ENCODE data around the gene ADCY5. TPM values are rescaled to one million over a fixed set of nuclear protein-coding genes. Genes with fewer than 3 reads are reported as not detected.

ADCY5 gene
- total RNA-seq, 1 experiment from 2014 or later = 0.82 TPM

DNA sequence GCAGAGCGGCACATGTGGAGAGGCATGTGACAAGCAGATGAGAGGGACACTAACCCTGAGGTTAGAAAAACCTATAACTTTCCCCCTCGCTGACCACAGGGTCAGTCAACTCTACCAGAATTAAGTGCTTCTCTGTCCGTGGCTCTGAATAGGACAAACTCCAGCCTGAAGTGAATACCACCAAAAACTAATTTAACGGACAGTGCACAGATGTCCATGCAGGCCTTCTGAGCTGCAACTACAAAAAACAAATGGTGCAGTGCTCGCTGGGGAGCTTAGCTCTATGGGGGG lies 59.3 kb downstream of the ADCY5 start:
- H3K27ac ChIP-seq = no peak overlapping the region
- no peaks in the 10 kb centered on the region for H3K27me3 ChIP-seq (replicated peaks)
- DNase-seq (ENCODE audit: low read depth in 1 of 2, low spot score in 2 of 2) = no peak
- no peaks in the 10 kb centered on the region for H3K36me3 ChIP-seq
- H3K9me3 ChIP-seq (replicated peaks) = no peaks in the 10 kb centered on the region
- no peak overlapping the region for H3K4me3 ChIP-seq
- H3K4me1 ChIP-seq (replicated peaks) = peaks cover 43% of the 10 kb centered on the region

GRCh38 chr3:123388811-123389627 lies 59.9 kb downstream of the ADCY5 start:
- Histone ChIP-seq H3K4me3 (no peak overlapping the region), H3K36me3 (no peaks in the 10 kb centered on the region), H3K9me3 (replicated peaks) (no peaks in the 10 kb centered on the region), H3K4me1 (replicated peaks) (peaks cover 48% of the 10 kb centered on the region), H3K27ac (no peak overlapping the region), H3K27me3 (replicated peaks) (no peaks in the 10 kb centered on the region)
- DNase-seq (ENCODE audit: low read depth in 1 of 2, low spot score in 2 of 2) = no peak

- Histone ChIP-seq H3K27me3 (replicated peaks) (no peaks in the 10 kb centered on the region), H3K4me3 (no peak overlapping the region), H3K9me3 (replicated peaks) (no peaks in the 10 kb centered on the region), H3K4me1 (replicated peaks) (peaks cover 58% of the 10 kb centered on the region), H3K36me3 (no peaks in the 10 kb centered on the region), H3K27ac (no peak overlapping the region)
- DNase-seq (ENCODE audit: low read depth in 1 of 2, low spot score in 2 of 2) = no peak
Measured at GRCh38 chr3:123388042-123388441, 60.8 kb downstream of the ADCY5 start.

DNA sequence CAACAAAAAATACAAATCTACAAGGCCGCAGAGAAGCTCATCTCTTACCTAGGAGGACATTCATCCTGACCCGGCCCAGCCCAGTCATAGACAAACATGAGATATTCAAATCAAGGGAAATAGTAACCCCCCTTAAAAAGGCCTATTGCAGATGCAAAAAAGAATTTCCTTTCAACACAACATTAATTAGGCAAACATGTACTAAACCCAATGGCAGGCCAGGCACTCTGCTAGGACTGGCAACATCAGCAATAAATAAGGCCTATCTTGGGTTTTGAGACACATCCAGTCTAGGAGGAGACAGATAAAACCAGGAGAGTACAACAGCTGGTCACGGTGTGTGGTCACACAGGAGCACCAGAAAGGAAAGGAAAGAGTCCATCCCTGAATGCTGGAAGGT lies 61.4 kb downstream of the ADCY5 start:
- Histone ChIP-seq H3K9me3 (replicated peaks) (no peaks in the 10 kb centered on the region), H3K36me3 (no peaks in the 10 kb centered on the region), H3K27ac (no peak overlapping the region), H3K4me1 (replicated peaks) (peaks cover 63% of the 10 kb centered on the region), H3K4me3 (no peak overlapping the region), H3K27me3 (replicated peaks) (no peaks in the 10 kb centered on the region)
- DNase-seq (ENCODE audit: low read depth in 1 of 2, low spot score in 2 of 2) = no peak

- no peak for DNase-seq (ENCODE audit: low read depth in 1 of 2, low spot score in 2 of 2)
- H3K9me3 ChIP-seq (replicated peaks) = no peaks in the 10 kb centered on the region
- no peaks in the 10 kb centered on the region for H3K27me3 ChIP-seq (replicated peaks)
- peaks cover 64% of the 10 kb centered on the region for H3K4me1 ChIP-seq (replicated peaks)
- H3K4me3 ChIP-seq = no peak overlapping the region
- no peaks in the 10 kb centered on the region for H3K36me3 ChIP-seq
- H3K27ac ChIP-seq = no peak overlapping the region
Measured at GRCh38 chr3:123386477-123387040, 62.3 kb downstream of the ADCY5 start.

- DNase-seq (ENCODE audit: low read depth in 1 of 2, low spot score in 2 of 2) = peak; percentile 60 to 71
Measured at GRCh38 chr3:123385981-123386380, 62.9 kb downstream of the ADCY5 start.

GRCh38 chr3:123385499-123385898 lies 63.4 kb downstream of the ADCY5 start:
- Histone ChIP-seq H3K27ac (peak overlapping the region; percentile 19; the same call in 1 of the 2 replicates), H3K36me3 (no peaks in the 10 kb centered on the region), H3K4me1 (replicated peaks) (peaks cover 55% of the 10 kb centered on the region), H3K4me3 (no peak overlapping the region), H3K27me3 (replicated peaks) (no peaks in the 10 kb centered on the region), H3K9me3 (replicated peaks) (no peaks in the 10 kb centered on the region)
- DNase-seq (ENCODE audit: low read depth in 1 of 2, low spot score in 2 of 2) = no peak

More at GRCh38 chr3:123385981-123386380, 62.9 kb downstream of the ADCY5 start:
- H3K27me3 ChIP-seq (replicated peaks) = no peaks in the 10 kb centered on the region
- H3K4me3 ChIP-seq = no peak overlapping the region
- H3K9me3 ChIP-seq (replicated peaks) = no peaks in the 10 kb centered on the region
- H3K4me1 ChIP-seq (replicated peaks) = peaks cover 59% of the 10 kb centered on the region
- H3K27ac ChIP-seq = peak overlapping the region; percentile 19; the same call in 1 of the 2 replicates
- H3K36me3 ChIP-seq = no peaks in the 10 kb centered on the region

DNA sequence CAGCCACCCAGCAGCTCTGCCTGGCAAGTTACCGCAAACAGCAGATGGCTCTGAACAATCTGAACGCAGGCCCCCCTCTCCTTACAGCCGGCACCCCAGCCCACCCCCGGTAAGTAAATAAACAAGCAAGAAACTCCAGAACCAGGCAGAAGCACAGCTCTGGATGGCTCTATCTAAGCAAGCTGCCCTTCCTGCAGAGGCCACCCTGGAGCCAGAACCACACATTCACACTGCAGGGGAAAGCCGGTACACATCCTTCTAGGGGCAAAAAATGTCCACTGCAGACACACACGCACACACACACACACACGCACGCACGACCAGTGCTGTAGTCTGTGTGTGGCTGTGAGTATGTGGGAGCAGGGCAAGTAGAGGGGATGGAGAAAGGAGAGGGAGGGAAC lies 63.9 kb downstream of the ADCY5 start:
- Histone ChIP-seq H3K36me3 (no peaks in the 10 kb centered on the region), H3K4me3 (no peak overlapping the region), H3K4me1 (replicated peaks) (peaks cover 55% of the 10 kb centered on the region), H3K27me3 (replicated peaks) (no peaks in the 10 kb centered on the region), H3K27ac (no peak overlapping the region), H3K9me3 (replicated peaks) (no peaks in the 10 kb centered on the region)
- DNase-seq (ENCODE audit: low read depth in 1 of 2, low spot score in 2 of 2) = peak; percentile 94 to 96

- Histone ChIP-seq H3K9me3 (replicated peaks) (no peaks in the 10 kb centered on the region), H3K27ac (peak overlapping the region; percentile 16; the same call in 1 of the 2 replicates), H3K36me3 (no peaks in the 10 kb centered on the region), H3K4me3 (no peak overlapping the region), H3K27me3 (replicated peaks) (no peaks in the 10 kb centered on the region), H3K4me1 (replicated peaks) (peaks cover 55% of the 10 kb centered on the region)
- DNase-seq (ENCODE audit: low read depth in 1 of 2, low spot score in 2 of 2) = no peak
Measured at GRCh38 chr3:123384256-123384655, 64.6 kb downstream of the ADCY5 start.

DNA sequence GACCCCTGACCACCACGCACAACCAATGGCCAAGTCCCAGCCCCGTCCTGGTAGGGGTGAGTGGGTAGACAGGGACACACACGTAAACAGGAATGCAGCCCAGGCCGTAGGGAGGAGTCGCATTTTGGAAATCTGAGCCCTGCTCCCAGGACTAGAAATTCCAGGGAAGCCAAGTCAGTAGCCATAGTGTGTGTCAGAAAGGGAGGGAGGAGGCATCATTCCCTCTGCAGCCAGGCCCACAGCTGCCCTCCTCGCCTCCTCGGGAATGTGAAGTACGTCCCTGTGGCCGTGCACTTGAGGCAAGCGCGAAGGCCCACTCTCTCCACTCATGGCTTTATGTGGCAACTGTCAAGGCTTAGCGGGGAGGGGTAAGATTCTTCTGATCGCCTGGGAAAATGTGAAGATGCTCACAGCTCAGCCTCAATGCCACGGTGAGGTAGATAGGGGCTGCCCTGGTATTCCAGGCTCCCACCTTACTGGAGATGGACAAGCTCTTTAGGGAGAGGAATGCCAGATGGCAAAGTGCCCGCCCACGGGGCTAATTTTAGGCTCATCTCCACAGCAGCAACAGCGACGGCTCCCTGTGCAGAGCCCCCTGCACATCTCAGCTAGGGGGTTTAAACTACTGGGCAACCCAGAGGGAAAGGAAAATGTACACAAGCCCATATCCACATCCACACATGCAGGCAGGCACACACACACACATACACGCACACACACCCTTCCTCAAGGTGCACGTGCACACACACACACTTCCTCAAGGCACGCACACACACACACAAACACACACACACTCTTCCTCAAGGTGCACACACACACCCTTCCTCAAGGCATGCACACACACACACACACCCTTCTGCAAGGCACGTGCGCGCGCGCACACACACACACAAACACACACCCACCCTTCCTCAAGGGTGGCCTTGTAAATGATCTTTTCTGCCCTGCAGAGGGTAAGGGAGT lies 65.5 kb downstream of the ADCY5 start:
- Histone ChIP-seq H3K27me3 (replicated peaks) (no peaks in the 10 kb centered on the region), H3K36me3 (no peaks in the 10 kb centered on the region), H3K4me1 (replicated peaks) (peaks cover 55% of the 10 kb centered on the region), H3K4me3 (no peak overlapping the region), H3K9me3 (replicated peaks) (no peaks in the 10 kb centered on the region), H3K27ac (no peak overlapping the region)
- peak; percentile 44 to 62 for DNase-seq (ENCODE audit: low read depth in 1 of 2, low spot score in 2 of 2)

DNA sequence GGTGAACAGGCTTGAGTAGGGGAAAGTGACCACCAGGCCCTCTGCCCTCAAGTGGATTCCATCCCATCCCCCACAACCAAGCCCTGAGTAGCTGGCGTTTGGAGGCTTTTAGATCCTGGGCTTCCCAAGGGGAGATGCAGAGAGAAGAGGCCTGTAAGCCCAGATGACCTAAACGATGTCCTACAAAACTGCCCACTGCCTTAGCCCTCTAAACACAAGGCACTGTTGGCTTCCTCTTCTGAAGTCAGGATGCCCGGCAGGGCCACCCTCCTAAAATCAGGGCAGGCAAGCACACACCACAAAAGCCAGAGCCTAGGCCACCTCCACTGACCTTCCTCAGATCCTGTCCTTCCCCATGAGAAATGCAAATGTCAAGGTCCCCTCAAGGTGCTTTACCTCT lies 68.6 kb downstream of the ADCY5 start:
- no peaks in the 10 kb centered on the region for H3K36me3 ChIP-seq
- DNase-seq (ENCODE audit: low read depth in 1 of 2, low spot score in 2 of 2) = no peak

GRCh38 chr3:123379041-123379830 lies 69.7 kb downstream of the ADCY5 start:
- Histone ChIP-seq H3K4me3 (no peak overlapping the region), H3K4me1 (replicated peaks) (peaks cover 20% of the 10 kb centered on the region), H3K27me3 (replicated peaks) (no peaks in the 10 kb centered on the region), H3K36me3 (no peaks in the 10 kb centered on the region), H3K27ac (no peak overlapping the region), H3K9me3 (replicated peaks) (no peaks in the 10 kb centered on the region)
- no peak for DNase-seq (ENCODE audit: low read depth in 1 of 2, low spot score in 2 of 2)

More for the DNA sequence above, 68.6 kb downstream of the ADCY5 start:
- no peaks in the 10 kb centered on the region for H3K27me3 ChIP-seq (replicated peaks)
- no peaks in the 10 kb centered on the region for H3K9me3 ChIP-seq (replicated peaks)
- H3K4me1 ChIP-seq (replicated peaks) = peaks cover 30% of the 10 kb centered on the region
- no peak overlapping the region for H3K4me3 ChIP-seq
- no peak overlapping the region for H3K27ac ChIP-seq

DNA sequence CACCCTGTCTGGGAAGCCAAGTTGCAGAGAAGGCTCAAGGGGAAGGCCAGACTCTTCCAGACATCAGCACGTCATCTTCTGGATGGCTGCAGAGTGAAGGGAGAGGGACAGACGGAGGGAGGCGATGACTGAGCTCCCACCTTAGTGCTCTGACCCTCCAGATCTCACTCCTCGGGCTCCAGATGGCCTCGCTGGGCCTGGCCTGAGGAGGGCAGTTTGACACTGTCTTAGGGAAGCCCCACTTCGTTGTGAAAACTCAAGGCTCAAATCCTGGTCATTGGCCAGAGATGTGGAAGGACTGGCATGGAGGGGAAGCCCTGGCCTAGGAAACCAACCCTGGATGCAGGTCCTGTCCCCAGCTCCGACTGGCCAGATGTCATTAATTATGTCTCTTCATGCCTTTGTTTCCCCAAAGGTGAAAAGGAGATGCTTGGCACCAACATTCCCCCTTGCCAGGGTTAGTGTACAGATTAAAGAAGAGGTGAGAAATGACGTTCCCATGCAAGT lies 70.4 kb downstream of the ADCY5 start:
- Histone ChIP-seq H3K9me3 (replicated peaks) (no peaks in the 10 kb centered on the region), H3K27me3 (replicated peaks) (no peaks in the 10 kb centered on the region), H3K27ac (no peak overlapping the region), H3K4me1 (replicated peaks) (peaks cover 12% of the 10 kb centered on the region), H3K4me3 (no peak overlapping the region), H3K36me3 (no peaks in the 10 kb centered on the region)
- no peak for DNase-seq (ENCODE audit: low read depth in 1 of 2, low spot score in 2 of 2)

All from SJSA1 (cell line).